Osteoblast (primary cell): ENCODE data around the gene MGAT4B. TPM values are rescaled to one million over a fixed set of nuclear protein-coding genes. Genes with fewer than 3 reads are reported as not detected.

ENCODE experiments used
- DNase-seq: peaks from one replicate; pipeline ENCODE4 v3.0.0; 2011; ENCODE audit warnings: low spot score, mixed read lengths; ENCODE audit not compliant: insufficient read length; ENCODE audit errors: missing footprints
- H2AFZ ChIP-seq: 2 replicates; pipeline ENCODE4 v1.6.0; 2011; ENCODE audit warnings: mild to moderate bottlenecking, low read length
- H3K27ac ChIP-seq: 2 replicates; pipeline ENCODE4 v1.5.1; 2011; ENCODE audit warnings: mild to moderate bottlenecking, low read depth, low read length, moderate library complexity
- H3K27me3 ChIP-seq: 2 replicates; pipeline ENCODE4 v1.6.0; 2012; ENCODE audit warnings: mild to moderate bottlenecking, control low read depth, inconsistent platforms, low read length, moderate library complexity; ENCODE audit not compliant: insufficient read depth
- H3K36me3 ChIP-seq: 2 replicates; pipeline ENCODE4 v1.5.1; 2011; ENCODE audit warnings: mild to moderate bottlenecking, low read length, control low read depth, moderate library complexity; ENCODE audit not compliant: insufficient read depth
- H3K4me1 ChIP-seq: 2 replicates; pipeline ENCODE4 v1.5.1; 2011; ENCODE audit warnings: mild to moderate bottlenecking, low read length, control low read depth, moderate library complexity; ENCODE audit not compliant: insufficient read depth
- H3K4me2 ChIP-seq: 2 replicates; pipeline ENCODE4 v1.6.0; 2011; ENCODE audit warnings: mild to moderate bottlenecking, low read length; ENCODE audit not compliant: insufficient read depth
- H3K4me3 ChIP-seq: fragments of 200-600 bp; sonication (generic); 3 replicates; pipeline ENCODE4 v1.5.1; 2012; ENCODE audit warnings: mild to moderate bottlenecking, low read length, inconsistent platforms; ENCODE audit not compliant: insufficient read depth
- H3K79me2 ChIP-seq: 2 replicates; pipeline ENCODE4 v1.6.0; 2012; ENCODE audit warnings: mild to moderate bottlenecking, low read length, control low read depth, inconsistent platforms; ENCODE audit not compliant: insufficient read depth
- H3K9me3 ChIP-seq: 2 replicates; pipeline ENCODE4 v1.5.1; 2011; ENCODE audit warnings: low read depth, low read length, control low read depth
- H4K20me1 ChIP-seq: 2 replicates; pipeline ENCODE4 v1.6.0; 2012; ENCODE audit warnings: mild to moderate bottlenecking, low read length, control low read depth; ENCODE audit not compliant: insufficient read depth
- total RNA-seq: library from RNA; depleted of rRNA; stranded (reverse); fragments of >200 nt; gene quantifications from 2 replicates; pipeline ENCODE4 v1.2.3, GENCODE V29; 2012
- TF ChIP-seq, protein P1 (sequence below): IDR thresholded peaks from 2 replicates; pipeline ENCODE4 v1.5.1; 2011; ENCODE audit warnings: mild to moderate bottlenecking, low read depth, low read length, moderate library complexity; ENCODE audit errors: extremely low read depth

Gene MGAT4B
- total RNA-seq, 1 donor, result 95.9 TPM

DNA sequence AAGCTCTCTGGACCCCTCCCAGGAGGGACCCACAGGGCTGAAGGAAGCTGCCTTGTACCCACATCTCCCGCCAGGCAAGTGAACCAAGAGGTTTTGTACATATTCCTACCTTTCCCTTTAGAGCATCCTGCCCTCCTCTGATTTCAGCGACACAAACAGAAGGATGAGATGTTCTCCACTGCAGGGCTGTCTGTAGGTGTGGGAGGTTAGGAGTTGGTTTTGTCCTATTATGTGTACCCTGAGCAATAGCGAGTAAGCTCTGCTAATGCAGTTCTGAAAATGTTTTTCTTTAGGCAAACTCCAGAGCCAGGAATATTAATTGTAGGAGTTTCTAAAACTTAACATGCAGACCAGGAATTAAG lies 27.0 kb upstream of the MGAT4B start:
- TF ChIP-seq, protein P1, sequence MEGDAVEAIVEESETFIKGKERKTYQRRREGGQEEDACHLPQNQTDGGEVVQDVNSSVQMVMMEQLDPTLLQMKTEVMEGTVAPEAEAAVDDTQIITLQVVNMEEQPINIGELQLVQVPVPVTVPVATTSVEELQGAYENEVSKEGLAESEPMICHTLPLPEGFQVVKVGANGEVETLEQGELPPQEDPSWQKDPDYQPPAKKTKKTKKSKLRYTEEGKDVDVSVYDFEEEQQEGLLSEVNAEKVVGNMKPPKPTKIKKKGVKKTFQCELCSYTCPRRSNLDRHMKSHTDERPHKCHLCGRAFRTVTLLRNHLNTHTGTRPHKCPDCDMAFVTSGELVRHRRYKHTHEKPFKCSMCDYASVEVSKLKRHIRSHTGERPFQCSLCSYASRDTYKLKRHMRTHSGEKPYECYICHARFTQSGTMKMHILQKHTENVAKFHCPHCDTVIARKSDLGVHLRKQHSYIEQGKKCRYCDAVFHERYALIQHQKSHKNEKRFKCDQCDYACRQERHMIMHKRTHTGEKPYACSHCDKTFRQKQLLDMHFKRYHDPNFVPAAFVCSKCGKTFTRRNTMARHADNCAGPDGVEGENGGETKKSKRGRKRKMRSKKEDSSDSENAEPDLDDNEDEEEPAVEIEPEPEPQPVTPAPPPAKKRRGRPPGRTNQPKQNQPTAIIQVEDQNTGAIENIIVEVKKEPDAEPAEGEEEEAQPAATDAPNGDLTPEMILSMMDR, result no peak
- no peak overlapping the region for H3K4me2 ChIP-seq
- H2AFZ ChIP-seq, result no peak overlapping the region
- peak; percentile 9 for DNase-seq
- H3K4me3 ChIP-seq, result no peak overlapping the region
- H4K20me1 ChIP-seq, result peaks cover 47% of the 10 kb centered on the region
- peaks cover 83% of the 10 kb centered on the region for H3K36me3 ChIP-seq
- no peaks in the 10 kb centered on the region for H3K9me3 ChIP-seq
- H3K4me1 ChIP-seq, result no peaks in the 10 kb centered on the region
- no peaks in the 10 kb centered on the region for H3K27me3 ChIP-seq
- peaks cover 29% of the 10 kb centered on the region for H3K79me2 ChIP-seq
- H3K27ac ChIP-seq, result no peak overlapping the region

GRCh38 chr5:179833056-179833708 lies 26.5 kb upstream of the MGAT4B start:
- no peak overlapping the region for H3K27ac ChIP-seq
- H3K27me3 ChIP-seq, result no peaks in the 10 kb centered on the region
- H3K36me3 ChIP-seq, result peaks cover 84% of the 10 kb centered on the region
- H4K20me1 ChIP-seq, result peaks cover 49% of the 10 kb centered on the region
- no peaks in the 10 kb centered on the region for H3K9me3 ChIP-seq
- no peak overlapping the region for H3K4me2 ChIP-seq
- H3K79me2 ChIP-seq, result peaks cover 30% of the 10 kb centered on the region
- H3K4me3 ChIP-seq, result no peak overlapping the region
- no peaks in the 10 kb centered on the region for H3K4me1 ChIP-seq
- DNase-seq, result peak; percentile 36
- TF ChIP-seq, protein P1, result no peak
- H2AFZ ChIP-seq, result no peak overlapping the region

GRCh38 chr5:179832039-179832745 lies 25.5 kb upstream of the MGAT4B start:
- H3K4me2 ChIP-seq, result no peak overlapping the region
- peaks cover 38% of the 10 kb centered on the region for H3K79me2 ChIP-seq
- H3K27ac ChIP-seq, result no peak overlapping the region
- H3K4me3 ChIP-seq, result no peak overlapping the region
- peaks cover 46% of the 10 kb centered on the region for H4K20me1 ChIP-seq
- H3K4me1 ChIP-seq, result no peaks in the 10 kb centered on the region
- H2AFZ ChIP-seq, result no peak overlapping the region
- peaks cover 83% of the 10 kb centered on the region for H3K36me3 ChIP-seq
- H3K9me3 ChIP-seq, result no peaks in the 10 kb centered on the region
- TF ChIP-seq, protein P1, result no peak
- no peaks in the 10 kb centered on the region for H3K27me3 ChIP-seq
- DNase-seq, result peak; percentile 70

DNA sequence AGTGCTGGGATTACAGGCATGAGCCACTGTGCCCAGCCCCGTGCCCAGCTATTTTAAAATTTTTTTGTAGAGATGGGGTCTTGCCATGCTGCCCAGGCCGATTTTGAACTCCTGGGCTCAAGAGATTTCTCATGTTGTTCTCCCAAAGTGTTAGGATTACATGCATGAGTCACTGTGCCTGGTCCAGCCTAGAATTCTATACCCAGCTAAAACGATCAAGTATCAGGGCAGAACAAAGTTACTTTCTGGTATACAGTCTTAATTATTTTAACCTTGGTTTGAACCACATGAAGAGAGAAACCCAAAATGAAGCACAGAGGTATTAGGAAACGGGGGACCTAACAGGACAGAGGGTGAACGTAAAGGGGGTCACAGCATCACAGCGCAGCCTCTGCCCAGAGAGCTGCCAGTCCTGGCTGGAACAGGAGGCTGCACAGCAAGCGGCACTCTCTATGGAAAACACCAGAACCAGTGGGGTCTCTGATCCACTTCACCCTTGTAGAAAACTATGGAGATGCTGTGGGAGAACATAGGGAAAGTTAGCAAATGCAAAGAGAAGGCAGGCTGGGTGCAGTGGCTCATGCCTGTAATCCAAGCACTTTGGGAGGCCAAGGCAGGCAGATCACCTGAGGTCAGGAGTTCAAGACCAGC lies 24.3 kb upstream of the MGAT4B start:
- no peak overlapping the region for H2AFZ ChIP-seq
- H3K4me2 ChIP-seq, result no peak overlapping the region
- peak; percentile 10 for DNase-seq
- peaks cover 52% of the 10 kb centered on the region for H4K20me1 ChIP-seq
- TF ChIP-seq, protein P1, result no peak
- no peak overlapping the region for H3K4me3 ChIP-seq
- no peaks in the 10 kb centered on the region for H3K27me3 ChIP-seq
- no peaks in the 10 kb centered on the region for H3K9me3 ChIP-seq
- peaks cover 81% of the 10 kb centered on the region for H3K36me3 ChIP-seq
- H3K4me1 ChIP-seq, result no peaks in the 10 kb centered on the region
- no peak overlapping the region for H3K27ac ChIP-seq
- H3K79me2 ChIP-seq, result peaks cover 45% of the 10 kb centered on the region
